Skeletal muscle satellite cell (primary cell): ENCODE results near the gene TDRKH.

Experiments
- H3K27me3 ChIP-seq: 2 replicates; pipeline ENCODE4 v1.7.0; 2013; ENCODE audit warnings: low read length; ENCODE audit not compliant: control insufficient read depth, insufficient read depth
- H3K36me3 ChIP-seq: 2 replicates; pipeline ENCODE4 v1.7.0; 2013; ENCODE audit warnings: mild to moderate bottlenecking, control low read depth, low read length; ENCODE audit not compliant: insufficient read depth
- H3K4me1 ChIP-seq: 2 replicates; pipeline ENCODE4 v1.7.0; 2013; ENCODE audit warnings: low read length; ENCODE audit not compliant: control insufficient read depth, insufficient read depth
- H3K4me2 ChIP-seq: 2 replicates; pipeline ENCODE4 v1.7.0; 2013; ENCODE audit warnings: mild to moderate bottlenecking, low read length
- H3K4me3 ChIP-seq: 2 replicates; pipeline ENCODE4 v1.7.0; 2013; ENCODE audit warnings: low read length
- H3K9ac ChIP-seq: 2 replicates; pipeline ENCODE4 v1.7.0; 2013; ENCODE audit warnings: mild to moderate bottlenecking, low read depth, low read length, moderate library complexity
- H3K9me3 ChIP-seq: replicated peaks from 2 replicates; pipeline ENCODE4 v1.7.0; 2013; ENCODE audit warnings: mild to moderate bottlenecking, control low read depth, low read length

Gene TDRKH

DNA sequence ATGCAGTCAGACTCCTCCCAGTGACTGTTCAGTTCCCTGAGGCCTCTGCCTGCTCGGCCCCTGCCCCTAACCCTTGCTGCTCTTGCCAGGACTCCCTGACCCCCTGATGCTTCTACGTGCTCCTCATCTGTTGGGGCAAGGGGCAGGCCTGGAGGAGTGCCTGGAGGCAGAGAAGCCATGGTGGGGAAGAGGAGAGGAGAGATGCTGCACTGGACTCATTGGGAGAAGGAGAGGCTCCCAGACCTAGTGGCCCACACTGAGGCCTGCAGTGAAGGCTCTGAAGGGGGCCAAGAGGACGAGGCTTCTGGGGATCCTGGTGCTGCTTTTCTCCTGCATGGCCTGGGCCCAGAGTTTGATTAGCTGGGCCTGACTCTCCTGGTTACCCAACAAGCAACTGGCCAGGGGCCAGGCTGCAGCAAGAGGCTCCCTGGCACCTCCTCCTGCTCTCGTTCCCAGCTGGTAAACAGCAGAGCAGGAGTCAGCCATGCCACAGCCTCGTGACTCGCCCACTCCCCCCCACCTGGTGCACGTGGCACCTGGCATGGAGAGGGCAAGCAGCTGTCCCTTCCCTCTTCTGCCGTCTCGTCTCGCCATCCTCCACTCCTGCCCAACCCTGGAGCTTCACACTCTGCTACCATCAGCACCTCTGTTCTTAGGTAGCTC is 42.1 kb upstream of the TDRKH start:
- H3K4me3 ChIP-seq = no peak overlapping the region
- no peaks in the 10 kb centered on the region for H3K9me3 ChIP-seq
- no peaks in the 10 kb centered on the region for H3K36me3 ChIP-seq
- peaks cover 27% of the 10 kb centered on the region for H3K27me3 ChIP-seq
- H3K4me1 ChIP-seq = peaks cover 4% of the 10 kb centered on the region
- no peak overlapping the region for H3K4me2 ChIP-seq
- H3K9ac ChIP-seq = no peak overlapping the region

DNA sequence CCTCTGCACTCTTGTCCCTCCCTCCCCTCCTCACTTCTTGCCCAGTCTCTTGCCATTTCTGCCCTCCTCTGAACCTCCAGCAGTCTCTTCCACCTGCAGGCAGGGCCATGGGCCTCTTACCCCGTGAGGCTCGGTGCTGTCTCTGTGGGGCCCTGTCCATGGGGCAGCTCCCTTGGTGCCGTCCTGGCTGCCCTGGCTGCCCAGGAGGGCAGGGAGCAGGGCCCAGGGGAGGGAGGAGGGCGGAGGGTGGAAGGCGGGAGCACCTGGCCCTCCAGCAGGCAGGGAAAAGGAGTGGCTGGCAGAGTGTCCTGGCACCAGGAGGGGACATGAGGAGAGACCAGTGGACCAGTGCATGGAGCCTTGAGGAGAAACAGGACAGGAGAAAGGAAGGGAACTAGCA is 41.3 kb upstream of the TDRKH start, which contains the start of gene RORC:
RORC (minus strand) TSS at position 198 of the 400 bp plus-strand sequence; CDS start at position 160, 38 bp downstream.
- Histone ChIP-seq H3K4me3 (no peak within 1 kb of the TSS), H3K27me3 (peaks cover 23% of the 10 kb centered on the region), H3K9me3 (no peaks in the 10 kb centered on the region), H3K4me1 (peaks cover 4% of the 10 kb centered on the region), H3K9ac (no peak within 1 kb of the TSS), H3K4me2 (no peak within 1 kb of the TSS), H3K36me3 (no peaks in the 10 kb centered on the region)

DNA sequence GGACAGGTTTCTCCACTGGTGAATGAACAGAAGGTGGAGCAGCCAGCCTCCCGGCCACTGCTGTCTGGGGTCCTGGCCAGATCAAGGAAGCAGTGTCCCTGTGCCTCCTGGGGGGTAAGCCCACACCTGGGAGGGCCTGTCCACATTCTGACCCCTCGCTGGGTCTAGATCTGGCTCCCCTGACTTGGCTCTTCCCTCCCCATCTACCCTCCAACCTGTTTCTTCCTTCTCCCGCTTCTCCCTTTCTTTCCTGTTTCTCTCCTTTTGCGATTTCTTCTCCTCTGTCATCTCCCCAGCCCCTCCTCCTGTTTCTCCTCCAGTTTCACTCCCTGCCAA is 40.9 kb upstream of the TDRKH start:
- H3K4me1 ChIP-seq = peaks cover 4% of the 10 kb centered on the region
- H3K4me3 ChIP-seq = no peak overlapping the region
- no peak overlapping the region for H3K4me2 ChIP-seq
- H3K36me3 ChIP-seq = no peaks in the 10 kb centered on the region
- no peak overlapping the region for H3K9ac ChIP-seq
- no peaks in the 10 kb centered on the region for H3K9me3 ChIP-seq
- H3K27me3 ChIP-seq = peaks cover 27% of the 10 kb centered on the region

DNA sequence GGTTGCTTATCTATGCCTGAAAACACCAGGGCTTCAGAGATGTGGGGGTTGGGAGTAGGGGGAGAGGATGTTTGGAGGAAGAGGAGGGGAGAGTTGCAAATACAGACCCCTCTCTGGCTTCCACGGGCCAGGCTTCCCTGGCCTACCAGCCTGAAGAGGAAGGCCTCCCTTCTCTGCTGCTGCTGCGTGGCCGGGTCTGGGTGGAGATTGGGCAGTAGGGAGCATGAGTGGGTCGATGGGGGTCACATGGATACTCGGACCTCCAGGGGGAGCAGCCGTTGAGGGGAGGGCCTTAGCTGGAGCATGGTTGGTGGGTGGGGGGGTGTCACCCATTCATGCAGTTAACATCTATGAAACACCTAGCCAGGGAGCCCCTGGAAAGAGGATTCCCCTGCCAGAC is 39.8 kb upstream of the TDRKH start:
- H3K4me1 ChIP-seq = peaks cover 4% of the 10 kb centered on the region
- no peaks in the 10 kb centered on the region for H3K36me3 ChIP-seq
- peaks cover 32% of the 10 kb centered on the region for H3K27me3 ChIP-seq
- H3K9me3 ChIP-seq = no peaks in the 10 kb centered on the region
- H3K4me2 ChIP-seq = no peak overlapping the region
- H3K4me3 ChIP-seq = no peak overlapping the region
- no peak overlapping the region for H3K9ac ChIP-seq

DNA sequence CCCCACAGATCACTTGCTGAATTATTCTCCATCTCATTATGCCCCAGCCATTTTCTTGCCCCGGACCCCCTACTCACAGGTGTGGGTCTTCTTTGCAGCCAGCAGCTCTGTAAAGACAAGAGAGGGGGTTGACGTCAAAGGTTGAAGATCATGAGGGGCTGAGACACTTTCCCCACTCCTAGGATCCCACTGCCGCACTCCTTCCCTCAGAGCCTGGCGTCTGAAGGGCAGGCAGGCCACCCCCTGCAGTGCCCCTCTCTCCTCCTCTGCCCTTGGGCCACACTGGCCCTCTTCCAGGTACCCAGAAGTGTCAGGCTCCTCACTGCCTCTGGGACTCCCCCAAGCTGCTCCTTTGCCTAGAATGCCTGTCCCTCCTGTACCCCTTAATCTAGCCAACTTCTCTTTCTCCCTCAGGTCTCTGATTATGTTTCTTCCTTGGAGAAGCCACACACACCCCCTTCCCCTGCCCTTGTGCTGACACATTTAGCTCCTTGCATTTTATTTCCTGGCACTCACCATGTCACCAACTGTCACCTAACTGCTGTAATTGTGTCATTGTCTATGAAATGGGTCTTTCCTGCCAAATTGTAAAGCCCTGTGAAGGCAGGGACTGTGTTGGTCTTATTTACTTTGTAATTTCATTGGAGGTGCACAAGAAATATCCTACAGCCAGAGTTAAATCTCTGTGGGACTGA is 39.2 kb upstream of the TDRKH start:
- Histone ChIP-seq H3K9me3 (no peaks in the 10 kb centered on the region), H3K9ac (no peak overlapping the region), H3K4me1 (peaks cover 4% of the 10 kb centered on the region), H3K27me3 (peaks cover 37% of the 10 kb centered on the region), H3K36me3 (no peaks in the 10 kb centered on the region), H3K4me3 (no peak overlapping the region), H3K4me2 (no peak overlapping the region)

DNA sequence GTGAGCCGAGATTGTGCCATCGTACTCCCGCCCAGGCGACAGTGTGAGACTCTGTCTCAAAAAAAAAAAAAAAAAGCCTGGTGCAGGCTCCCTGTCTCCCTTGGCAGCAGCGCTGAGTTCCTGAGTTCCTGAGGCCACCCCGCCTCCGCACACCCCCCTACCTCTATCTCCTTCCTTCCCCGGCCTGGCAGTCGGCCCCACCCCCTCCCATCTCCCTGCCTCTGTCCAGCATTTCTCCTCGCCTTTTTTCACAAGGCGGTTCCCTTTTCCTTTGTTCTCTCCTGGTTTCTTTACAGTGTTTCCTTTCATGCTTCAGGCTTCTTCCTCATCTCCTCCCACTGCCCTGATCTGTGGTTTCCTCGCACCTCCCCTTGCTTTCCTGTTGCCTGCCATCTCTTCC is 38.6 kb upstream of the TDRKH start:
- no peak overlapping the region for H3K4me3 ChIP-seq
- H3K27me3 ChIP-seq = peaks cover 42% of the 10 kb centered on the region
- peaks cover 4% of the 10 kb centered on the region for H3K4me1 ChIP-seq
- H3K9me3 ChIP-seq = no peaks in the 10 kb centered on the region
- H3K4me2 ChIP-seq = no peak overlapping the region
- H3K36me3 ChIP-seq = no peaks in the 10 kb centered on the region
- no peak overlapping the region for H3K9ac ChIP-seq

DNA sequence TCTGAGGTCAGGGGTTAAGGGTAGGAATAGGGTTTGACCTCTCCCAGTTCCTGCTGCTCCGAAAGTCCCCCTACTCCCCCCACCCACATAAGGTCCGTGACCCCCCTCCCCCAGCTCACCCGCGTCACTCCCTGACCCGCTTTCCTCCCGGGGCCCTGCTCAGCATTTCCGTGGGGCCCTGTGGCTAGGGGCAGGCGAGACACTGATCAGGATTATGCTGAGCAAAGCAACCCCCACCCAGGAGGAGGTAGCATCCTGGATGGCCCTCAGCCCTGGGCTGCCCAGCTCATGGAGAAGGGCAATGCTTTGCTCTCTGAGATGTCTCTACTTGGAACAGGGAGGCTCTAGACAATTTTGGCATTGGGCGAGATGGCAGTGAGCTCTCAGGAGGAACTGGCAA is 37.6 kb upstream of the TDRKH start:
- no peak overlapping the region for H3K9ac ChIP-seq
- peaks cover 4% of the 10 kb centered on the region for H3K4me1 ChIP-seq
- no peak overlapping the region for H3K4me2 ChIP-seq
- H3K4me3 ChIP-seq = no peak overlapping the region
- peaks cover 53% of the 10 kb centered on the region for H3K27me3 ChIP-seq
- no peaks in the 10 kb centered on the region for H3K9me3 ChIP-seq
- H3K36me3 ChIP-seq = no peaks in the 10 kb centered on the region

DNA sequence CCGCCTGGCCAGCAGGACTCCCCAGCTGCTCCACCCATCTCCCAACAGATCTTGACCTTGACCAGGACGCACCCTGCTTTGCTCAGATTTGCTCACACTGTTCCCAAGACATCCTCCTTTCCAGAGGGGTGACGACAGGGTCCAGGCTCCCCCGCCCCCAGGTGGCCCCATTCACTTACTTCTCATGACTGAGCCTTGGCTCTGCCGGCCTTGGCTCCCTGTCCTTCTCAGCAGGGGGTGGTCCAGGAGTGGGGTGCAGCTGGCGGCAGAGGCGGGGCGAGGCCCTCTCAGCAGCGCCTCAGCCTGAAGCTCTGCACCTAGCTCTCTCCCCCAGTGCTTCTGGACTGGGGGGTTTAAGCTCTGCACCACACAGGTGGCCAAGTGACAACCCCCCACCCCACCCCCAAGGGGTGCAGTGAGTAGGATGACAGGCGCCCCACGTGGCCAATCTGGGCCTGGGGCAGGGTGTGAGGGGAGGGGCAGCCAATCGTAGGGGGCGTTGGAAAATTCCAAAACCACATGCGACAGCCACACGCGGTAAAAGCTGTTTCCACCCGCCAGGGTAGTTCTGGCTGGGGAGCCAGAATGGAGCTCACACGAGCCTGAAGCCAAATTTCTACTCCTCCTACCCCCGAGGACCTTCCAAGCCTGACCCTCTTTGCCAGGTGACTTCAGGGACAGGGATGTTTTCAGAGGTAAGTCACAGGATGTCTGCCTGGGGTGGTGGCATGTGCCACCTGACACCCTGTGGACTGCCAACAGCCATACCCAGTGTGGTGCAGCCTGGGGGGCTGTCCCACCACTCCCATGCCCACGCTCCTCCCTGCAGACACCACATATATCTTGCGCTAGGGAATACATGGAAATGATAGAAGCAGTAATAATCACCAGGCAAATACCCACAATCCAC is 35.7 kb upstream of the TDRKH start:
- Histone ChIP-seq H3K9me3 (no peaks in the 10 kb centered on the region), H3K9ac (no peak overlapping the region), H3K36me3 (no peaks in the 10 kb centered on the region), H3K4me1 (peaks cover 4% of the 10 kb centered on the region), H3K27me3 (peaks cover 65% of the 10 kb centered on the region), H3K4me3 (no peak overlapping the region), H3K4me2 (no peak overlapping the region)

DNA sequence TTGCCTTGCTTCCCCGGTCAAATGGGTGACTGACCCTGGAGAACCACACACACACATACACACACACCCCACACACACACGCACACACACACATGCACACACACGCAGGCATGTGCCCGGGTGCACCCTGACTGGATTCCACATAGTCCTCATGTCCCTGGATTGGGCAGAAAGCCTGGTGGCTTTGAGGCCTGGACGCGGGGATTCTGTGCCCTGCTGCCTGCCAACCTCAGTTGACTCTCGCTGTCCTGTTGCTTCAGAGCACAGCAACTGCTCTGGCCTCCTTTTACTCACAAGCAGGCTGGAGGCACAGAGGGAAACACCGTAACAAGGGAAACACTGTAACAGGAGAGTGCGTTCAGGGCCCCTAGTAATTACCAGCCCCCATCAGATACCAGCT is 34.9 kb upstream of the TDRKH start:
- Histone ChIP-seq H3K4me1 (peaks cover 4% of the 10 kb centered on the region), H3K27me3 (peaks cover 68% of the 10 kb centered on the region), H3K9me3 (no peaks in the 10 kb centered on the region), H3K4me3 (no peak overlapping the region), H3K9ac (no peak overlapping the region), H3K4me2 (no peak overlapping the region), H3K36me3 (no peaks in the 10 kb centered on the region)

DNA sequence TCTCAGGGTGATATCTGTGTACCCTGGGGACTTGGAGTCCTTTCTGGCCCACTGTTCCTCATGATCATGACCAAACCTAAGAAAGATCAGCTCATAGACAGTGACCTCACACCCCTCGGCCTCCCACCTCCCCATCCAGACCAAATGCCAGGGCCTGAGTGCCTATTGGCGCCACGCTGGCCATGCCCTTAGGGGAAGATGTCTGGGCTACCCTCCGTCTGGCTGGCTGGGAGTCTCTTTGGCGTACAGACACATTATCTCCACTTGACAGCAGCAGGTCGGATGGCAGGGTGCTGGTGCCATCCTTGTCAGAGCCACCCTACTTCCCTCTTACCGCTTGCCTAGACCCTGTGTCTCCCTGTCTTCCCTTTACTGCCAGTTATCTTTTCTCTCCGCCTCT is 32.9 kb upstream of the TDRKH start:
- Histone ChIP-seq H3K27me3 (peaks cover 60% of the 10 kb centered on the region), H3K36me3 (no peaks in the 10 kb centered on the region), H3K4me1 (no peaks in the 10 kb centered on the region), H3K4me3 (no peak overlapping the region), H3K9me3 (no peaks in the 10 kb centered on the region), H3K4me2 (no peak overlapping the region), H3K9ac (no peak overlapping the region)

DNA sequence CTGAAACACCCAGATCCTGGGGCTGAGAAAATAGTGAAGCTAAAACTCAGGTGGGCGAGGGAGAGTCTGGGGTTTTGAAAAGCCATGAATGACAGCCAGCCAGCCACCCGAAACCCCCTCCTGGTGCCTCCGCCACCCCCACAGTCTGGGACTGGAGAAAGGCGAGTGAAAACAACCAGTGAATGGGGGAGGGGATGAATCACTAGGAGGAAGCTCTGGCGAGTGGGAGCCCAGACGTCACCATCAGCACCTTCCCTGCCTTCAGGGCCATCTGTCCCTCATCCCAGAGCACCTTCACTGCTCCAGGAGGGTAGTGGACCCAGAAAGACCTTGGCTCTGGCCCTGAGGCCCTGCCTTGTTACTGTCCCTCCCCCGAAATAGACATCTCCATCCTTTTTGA is 32.1 kb upstream of the TDRKH start:
- peaks cover 64% of the 10 kb centered on the region for H3K27me3 ChIP-seq
- no peaks in the 10 kb centered on the region for H3K36me3 ChIP-seq
- H3K4me2 ChIP-seq = no peak overlapping the region
- no peaks in the 10 kb centered on the region for H3K4me1 ChIP-seq
- H3K4me3 ChIP-seq = no peak overlapping the region
- H3K9ac ChIP-seq = no peak overlapping the region
- no peaks in the 10 kb centered on the region for H3K9me3 ChIP-seq
